Measurements from ENCODE around the gene SNRPD1.

GRCh38 chr18:21612125-21613039, at the start of gene SNRPD1:
- peak; percentile 89 for TF ChIP-seq CTCF (IDR thresholded peaks at IDR 0.05; ENCODE audit: low read depth, low read length)
- peak; percentile 77 for TF ChIP-seq MAX (IDR thresholded peaks at IDR 0.05; ENCODE audit: low read depth, low read length)
- TF ChIP-seq POLR2A (IDR thresholded peaks at IDR 0.05; ENCODE audit: extremely low read depth, insufficient read length): peak; percentile 83

Measured in NB4 (cell line).